Measurements from ENCODE around the gene TGIF2. TPM values are rescaled to one million over a fixed set of nuclear protein-coding genes. Genes with fewer than 3 reads are reported as not detected.
"Not testable (repeated sequence)": the region's sequence is repeated elsewhere in the genome, so short reads cannot be mapped to it uniquely, and the experiment has no call there.

The TGIF2 gene
- total RNA-seq, 1 experiment from 2014 or later: 20.9 TPM

- no peak for DNase-seq (ENCODE audit: low read depth)
Measured at GRCh38 chr20:36546111-36546736, 27.2 kb upstream of the TGIF2 start.

GRCh38 chr20:36547186-36548005 is 26.0 kb upstream of the TGIF2 start:
- no peak for DNase-seq (ENCODE audit: low read depth)

GRCh38 chr20:36548006-36548315 is 25.4 kb upstream of the TGIF2 start:
- DNase-seq (ENCODE audit: low read depth): no peak

- no peak for DNase-seq (ENCODE audit: low read depth)
Measured at GRCh38 chr20:36548704-36549627, 24.4 kb upstream of the TGIF2 start.

- no peak for DNase-seq (ENCODE audit: low read depth)
Measured at GRCh38 chr20:36549628-36549941, 23.8 kb upstream of the TGIF2 start.

- no peak for DNase-seq (ENCODE audit: low read depth)
Measured at GRCh38 chr20:36549942-36550789, 23.2 kb upstream of the TGIF2 start.

GRCh38 chr20:36550790-36551299 is 22.6 kb upstream of the TGIF2 start:
- DNase-seq (ENCODE audit: low read depth): no peak

- DNase-seq (ENCODE audit: low read depth): no peak
Measured at GRCh38 chr20:36555248-36555647, 18.1 kb upstream of the TGIF2 start.

GRCh38 chr20:36562724-36563123 is 10.7 kb upstream of the TGIF2 start:
- no peak for DNase-seq (ENCODE audit: low read depth)

GRCh38 chr20:36563374-36563773 is 10.0 kb upstream of the TGIF2 start:
- no peak for DNase-seq (ENCODE audit: low read depth)

- not testable (repeated sequence) for DNase-seq (ENCODE audit: low read depth)
Measured at GRCh38 chr20:36564078-36564725, 9.2 kb upstream of the TGIF2 start.

- not testable (repeated sequence) for DNase-seq (ENCODE audit: low read depth)
Measured at GRCh38 chr20:36564726-36565121, 8.7 kb upstream of the TGIF2 start.

- no peak for DNase-seq (ENCODE audit: low read depth)
Measured at GRCh38 chr20:36565520-36565919, 7.9 kb upstream of the TGIF2 start.

- peak; percentile 80 for DNase-seq (ENCODE audit: low read depth)
Measured at GRCh38 chr20:36569847-36570429, 3.5 kb upstream of the TGIF2 start.

GRCh38 chr20:36571564-36572504 is 1.6 kb upstream of the TGIF2 start:
- no peak for DNase-seq (ENCODE audit: low read depth)

- DNase-seq (ENCODE audit: low read depth): no peak
Measured at GRCh38 chr20:36572701-36573102, 695 bp upstream of the TGIF2 start.

GRCh38 chr20:36573798-36574365 is 485 bp downstream of the TGIF2 start:
- DNase-seq (ENCODE audit: low read depth): no peak

- peak; percentile 36 for DNase-seq (ENCODE audit: low read depth)
Measured at GRCh38 chr20:36574366-36575135, 1.2 kb downstream of the TGIF2 start.

All from HT1080 (cell line).